ENCODE measurements around the gene PTPRU.
A peak's percentile ranks its signal among the peaks of the same experiment; 100 is the strongest.

The PTPRU gene

GRCh38 chr1:29258976-29259801 is 22.9 kb downstream of the PTPRU start:
- Histone ChIP-seq H3K9ac (ENCODE audit: insufficient read length) (no peak overlapping the region), H3K27ac (no peak overlapping the region), H3K4me3 (peak overlapping the region; percentile 81), H3K9me3 (ENCODE audit: low read depth, low read length) (no peaks in the 10 kb centered on the region), H3K36me3 (ENCODE audit: insufficient read depth, low read length) (no peaks in the 10 kb centered on the region)
- TF ChIP-seq FOXP2 (optimal IDR thresholded peaks at IDR 0.05; ENCODE audit: control extremely low read depth, extremely low read length, insufficient read depth) (no peak), POLR2AphosphoS5 (IDR thresholded peaks at IDR 0.05; ENCODE audit: borderline replicate concordance, low read depth, low read length) (no peak), EZH2 (IDR thresholded peaks at IDR 0.05) (no peak)
- DNase-seq (ENCODE audit: low read depth, low spot score): no peak

DNA sequence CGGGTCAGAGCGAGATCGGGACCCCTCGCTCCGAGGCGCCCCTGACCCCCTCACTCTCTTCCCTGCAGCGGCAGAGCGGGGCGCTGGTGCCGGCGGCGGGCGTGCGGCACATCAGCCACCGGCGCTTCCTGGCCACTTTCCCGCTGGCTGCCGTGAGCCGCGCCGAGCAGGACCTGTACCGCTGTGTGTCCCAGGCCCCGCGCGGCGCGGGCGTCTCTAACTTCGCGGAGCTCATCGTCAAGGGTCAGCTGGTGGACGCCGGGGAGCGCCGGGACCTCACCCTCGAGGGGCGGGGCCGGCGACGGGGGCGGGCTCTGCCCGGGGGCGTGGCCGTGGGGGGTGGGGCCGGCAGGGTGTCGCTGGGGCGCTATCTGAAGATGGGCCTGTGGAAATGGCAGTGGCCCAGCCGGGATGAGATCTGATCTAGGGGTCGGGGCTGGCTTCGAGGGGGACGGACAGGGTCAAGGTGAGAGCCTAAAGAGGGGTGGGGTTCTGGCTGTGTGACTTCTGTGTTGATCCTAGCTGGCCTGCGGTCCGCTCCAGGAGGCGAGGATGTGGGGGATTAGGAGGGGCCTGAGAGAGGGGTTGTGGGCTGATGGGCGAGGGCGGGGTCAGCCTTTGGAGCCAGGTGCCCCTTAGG is 23.6 kb downstream of the PTPRU start:
- H3K9ac ChIP-seq (ENCODE audit: insufficient read length): no peak overlapping the region

GRCh38 chr1:29260531-29260930 is 24.2 kb downstream of the PTPRU start:
- no peak for TF ChIP-seq FOXP2 (optimal IDR thresholded peaks at IDR 0.05; ENCODE audit: control extremely low read depth, extremely low read length, insufficient read depth)
- TF ChIP-seq EZH2 (IDR thresholded peaks at IDR 0.05): no peak
- TF ChIP-seq POLR2AphosphoS5 (IDR thresholded peaks at IDR 0.05; ENCODE audit: borderline replicate concordance, low read depth, low read length): no peak
- Histone ChIP-seq H3K27ac (no peak overlapping the region), H3K9me3 (ENCODE audit: low read depth, low read length) (no peaks in the 10 kb centered on the region), H3K9ac (ENCODE audit: insufficient read length) (no peak overlapping the region), H3K4me3 (no peak overlapping the region), H3K36me3 (ENCODE audit: insufficient read depth, low read length) (no peaks in the 10 kb centered on the region)
- no peak for DNase-seq (ENCODE audit: low read depth, low spot score)

More for the DNA sequence above, 23.6 kb downstream of the PTPRU start:
- Histone ChIP-seq H3K4me3 (peak overlapping the region; percentile 81), H3K9me3 (ENCODE audit: low read depth, low read length) (no peaks in the 10 kb centered on the region), H3K36me3 (ENCODE audit: insufficient read depth, low read length) (no peaks in the 10 kb centered on the region), H3K27ac (no peak overlapping the region)
- no peak for DNase-seq (ENCODE audit: low read depth, low spot score)
- TF ChIP-seq EZH2 (IDR thresholded peaks at IDR 0.05): no peak
- TF ChIP-seq FOXP2 (optimal IDR thresholded peaks at IDR 0.05; ENCODE audit: control extremely low read depth, extremely low read length, insufficient read depth): no peak
- TF ChIP-seq POLR2AphosphoS5 (IDR thresholded peaks at IDR 0.05; ENCODE audit: borderline replicate concordance, low read depth, low read length): no peak

- no peaks in the 10 kb centered on the region for H3K9me3 ChIP-seq (ENCODE audit: low read depth, low read length)
- no peak for TF ChIP-seq POLR2AphosphoS5 (IDR thresholded peaks at IDR 0.05; ENCODE audit: borderline replicate concordance, low read depth, low read length)
- TF ChIP-seq FOXP2 (optimal IDR thresholded peaks at IDR 0.05; ENCODE audit: control extremely low read depth, extremely low read length, insufficient read depth): no peak
- no peak for TF ChIP-seq EZH2 (IDR thresholded peaks at IDR 0.05)
- H3K4me3 ChIP-seq: no peak overlapping the region
- H3K36me3 ChIP-seq (ENCODE audit: insufficient read depth, low read length): no peaks in the 10 kb centered on the region
- no peak for DNase-seq (ENCODE audit: low read depth, low spot score)
- H3K9ac ChIP-seq (ENCODE audit: insufficient read length): no peak overlapping the region
- H3K27ac ChIP-seq: no peak overlapping the region
These were observed 28.6 kb downstream of the PTPRU start for GRCh38 chr1:29264773-29265389.

- Histone ChIP-seq H3K4me3 (no peak overlapping the region), H3K36me3 (ENCODE audit: insufficient read depth, low read length) (no peaks in the 10 kb centered on the region), H3K9ac (ENCODE audit: insufficient read length) (no peak overlapping the region), H3K9me3 (ENCODE audit: low read depth, low read length) (no peaks in the 10 kb centered on the region), H3K27ac (no peak overlapping the region)
- DNase-seq (ENCODE audit: low read depth, low spot score): no peak
- TF ChIP-seq EZH2 (IDR thresholded peaks at IDR 0.05) (no peak), POLR2AphosphoS5 (IDR thresholded peaks at IDR 0.05; ENCODE audit: borderline replicate concordance, low read depth, low read length) (no peak), FOXP2 (optimal IDR thresholded peaks at IDR 0.05; ENCODE audit: control extremely low read depth, extremely low read length, insufficient read depth) (no peak)
These were observed 30.6 kb downstream of the PTPRU start for GRCh38 chr1:29266912-29267311.

GRCh38 chr1:29267321-29268070 is 31.2 kb downstream of the PTPRU start:
- H3K36me3 ChIP-seq (ENCODE audit: insufficient read depth, low read length): no peaks in the 10 kb centered on the region
- H3K9ac ChIP-seq (ENCODE audit: insufficient read length): no peak overlapping the region
- no peak for DNase-seq (ENCODE audit: low read depth, low spot score)
- no peak overlapping the region for H3K27ac ChIP-seq
- TF ChIP-seq POLR2AphosphoS5 (IDR thresholded peaks at IDR 0.05; ENCODE audit: borderline replicate concordance, low read depth, low read length): no peak
- no peak for TF ChIP-seq EZH2 (IDR thresholded peaks at IDR 0.05)
- no peak for TF ChIP-seq FOXP2 (optimal IDR thresholded peaks at IDR 0.05; ENCODE audit: control extremely low read depth, extremely low read length, insufficient read depth)
- no peak overlapping the region for H3K4me3 ChIP-seq
- no peaks in the 10 kb centered on the region for H3K9me3 ChIP-seq (ENCODE audit: low read depth, low read length)

DNA sequence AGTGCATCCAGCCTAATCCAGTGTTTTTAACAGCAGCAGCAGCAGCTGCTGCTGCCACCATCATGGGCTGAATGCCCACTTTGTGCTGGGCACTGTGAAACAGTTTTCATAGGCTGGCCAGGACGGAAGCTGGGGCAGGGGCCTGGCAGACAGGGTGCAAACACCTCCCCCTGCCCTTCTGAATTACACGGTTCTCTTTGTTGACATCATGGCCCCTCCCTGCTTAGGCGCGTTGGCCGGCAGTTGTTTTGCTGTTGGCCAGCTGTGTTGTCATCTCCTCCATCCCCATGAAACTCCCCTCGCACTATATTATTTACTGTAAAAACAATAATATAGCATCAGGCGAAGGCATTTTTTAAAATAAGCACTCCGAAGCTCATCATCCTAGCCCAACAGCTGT is 33.1 kb downstream of the PTPRU start:
- no peak overlapping the region for H3K27ac ChIP-seq
- no peak overlapping the region for H3K4me3 ChIP-seq
- TF ChIP-seq POLR2AphosphoS5 (IDR thresholded peaks at IDR 0.05; ENCODE audit: borderline replicate concordance, low read depth, low read length) (no peak), FOXP2 (optimal IDR thresholded peaks at IDR 0.05; ENCODE audit: control extremely low read depth, extremely low read length, insufficient read depth) (no peak), EZH2 (IDR thresholded peaks at IDR 0.05) (no peak)
- no peak overlapping the region for H3K9ac ChIP-seq (ENCODE audit: insufficient read length)
- no peak for DNase-seq (ENCODE audit: low read depth, low spot score)
- no peaks in the 10 kb centered on the region for H3K9me3 ChIP-seq (ENCODE audit: low read depth, low read length)
- no peaks in the 10 kb centered on the region for H3K36me3 ChIP-seq (ENCODE audit: insufficient read depth, low read length)

All from SK-N-MC (cell line).